Smooth muscle cell of the pulmonary artery (primary cell): Measurements from ENCODE around the gene PADI2. TPM values are rescaled to one million over a fixed set of nuclear protein-coding genes. Genes with fewer than 3 reads are reported as not detected.

ENCODE experiments used
- total RNA-seq: library from RNA; depleted of rRNA; stranded (reverse); fragments of >200 nt; gene quantifications from 2 replicates; pipeline ENCODE4 v1.2.3, GENCODE V29; 2014

Gene PADI2
- total RNA-seq = 0.39 and 0.53 TPM in 2 replicates

GRCh38 chr1:17119076-17119772, at the start of gene PADI2:
PADI2 (minus strand) TSS chr1:17119451; CDS start chr1:17119371, 80 bp downstream.

GRCh38 chr1:17053685-17054410, 65.4 kb downstream of the PADI2 start, which contains the start of gene SDHB:
SDHB (minus strand) TSS chr1:17054032; CDS start chr1:17054019, 13 bp downstream.

Other genes with a start within 250 kb of the PADI2 start
- under 0.01 TPM in 2 replicates for gene RNU1-2, start 223.5 kb downstream of the PADI2 start, total RNA-seq
- gene CROCC, start 197.5 kb downstream of the PADI2 start, total RNA-seq = 14.0 and 15.7 TPM in 2 replicates
- 13.0 and 39.9 TPM in 2 replicates for gene MFAP2, start 138.8 kb downstream of the PADI2 start, total RNA-seq
- gene ATP13A2, start 107.5 kb downstream of the PADI2 start, total RNA-seq = 38.5 and 66.8 TPM in 2 replicates
- gene SDHB, start 65.4 kb downstream of the PADI2 start, total RNA-seq = 91.4 and 101 TPM in 2 replicates
- gene PADI1, start 85.7 kb upstream of the PADI2 start, total RNA-seq = 0.07 TPM in 2 replicates
- not detected in 2 replicates for gene PADI3, start 129.6 kb upstream of the PADI2 start, total RNA-seq
- not detected in 2 replicates for gene PADI4, start 188.7 kb upstream of the PADI2 start, total RNA-seq